ENCODE data around the gene TMEM205.
"Not testable (repeated sequence)": the region's sequence is repeated elsewhere in the genome, so short reads cannot be mapped to it uniquely, and the experiment has no call there.

TMEM205 gene

GRCh38 chr19:11346104-11346940, at the start of gene TMEM205, which contains the start of gene CCDC159:
TMEM205 (minus strand) TSS chr19:11346268; CDS start chr19:11345619, 649 bp downstream.
CCDC159 (plus strand) TSS chr19:11346519; CDS start chr19:11346607, 88 bp downstream.
- DNase-seq, result peak; percentile 99

- DNase-seq, result no peak
Measured at GRCh38 chr19:11390933-11391680, 45.0 kb upstream of the TMEM205 start.

- DNase-seq, result no peak
Measured at GRCh38 chr19:11390359-11390758, 44.3 kb upstream of the TMEM205 start.

- DNase-seq, result no peak
Measured at GRCh38 chr19:11387162-11388034, 41.3 kb upstream of the TMEM205 start.

GRCh38 chr19:11384778-11385129, 38.7 kb upstream of the TMEM205 start:
- no peak for DNase-seq

GRCh38 chr19:11383706-11384048, 37.6 kb upstream of the TMEM205 start:
- no peak for DNase-seq

GRCh38 chr19:11382898-11383705, 37.0 kb upstream of the TMEM205 start:
- no peak for DNase-seq

GRCh38 chr19:11380653-11381537, 34.8 kb upstream of the TMEM205 start:
- peak; percentile 93 for DNase-seq

GRCh38 chr19:11379857-11380350, 33.8 kb upstream of the TMEM205 start:
- no peak for DNase-seq

GRCh38 chr19:11379269-11379845, 33.3 kb upstream of the TMEM205 start:
- DNase-seq, result not testable (repeated sequence)

GRCh38 chr19:11378319-11379189, 32.5 kb upstream of the TMEM205 start:
- no peak for DNase-seq

- no peak for DNase-seq
Measured at GRCh38 chr19:11377756-11378155, 31.7 kb upstream of the TMEM205 start.

- peak; percentile 12 for DNase-seq
Measured at GRCh38 chr19:11377237-11377636, 31.2 kb upstream of the TMEM205 start.

- peak; percentile 27 for DNase-seq
Measured at GRCh38 chr19:11375143-11375948, 29.3 kb upstream of the TMEM205 start.

- peak; percentile 100 for DNase-seq
Measured at GRCh38 chr19:11374433-11375142, 28.5 kb upstream of the TMEM205 start, which contains the start of gene SWSAP1. SWSAP1 (plus strand) TSS chr19:11374666; CDS start chr19:11374681, 15 bp downstream.

- DNase-seq, result no peak
Measured at GRCh38 chr19:11373885-11374432, 27.9 kb upstream of the TMEM205 start.

- DNase-seq, result peak; percentile 30
Measured at GRCh38 chr19:11373166-11373884, 27.3 kb upstream of the TMEM205 start.
